ENCODE data around the gene RPS6KB1.

DNA sequence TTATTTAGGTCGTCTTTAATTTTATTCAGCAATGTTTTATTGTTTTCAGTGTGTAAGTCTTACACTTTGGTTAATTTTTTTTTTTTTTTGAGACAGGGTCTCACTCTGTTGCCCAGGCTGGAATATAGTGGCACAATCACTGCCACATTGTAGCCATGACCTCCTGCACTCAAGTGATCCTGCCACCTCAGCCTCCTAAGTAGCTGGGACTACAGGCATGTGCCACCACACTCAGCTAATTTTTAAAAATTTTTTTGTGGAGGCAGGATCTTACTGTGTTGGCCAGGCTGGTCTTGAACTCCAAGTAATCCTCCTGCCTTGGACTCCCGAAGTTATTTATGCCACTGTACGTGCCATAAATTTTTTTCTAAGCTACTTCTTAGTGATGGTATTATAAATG is 14.5 kb downstream of the RPS6KB1 start:
- TF ChIP-seq, protein P1, sequence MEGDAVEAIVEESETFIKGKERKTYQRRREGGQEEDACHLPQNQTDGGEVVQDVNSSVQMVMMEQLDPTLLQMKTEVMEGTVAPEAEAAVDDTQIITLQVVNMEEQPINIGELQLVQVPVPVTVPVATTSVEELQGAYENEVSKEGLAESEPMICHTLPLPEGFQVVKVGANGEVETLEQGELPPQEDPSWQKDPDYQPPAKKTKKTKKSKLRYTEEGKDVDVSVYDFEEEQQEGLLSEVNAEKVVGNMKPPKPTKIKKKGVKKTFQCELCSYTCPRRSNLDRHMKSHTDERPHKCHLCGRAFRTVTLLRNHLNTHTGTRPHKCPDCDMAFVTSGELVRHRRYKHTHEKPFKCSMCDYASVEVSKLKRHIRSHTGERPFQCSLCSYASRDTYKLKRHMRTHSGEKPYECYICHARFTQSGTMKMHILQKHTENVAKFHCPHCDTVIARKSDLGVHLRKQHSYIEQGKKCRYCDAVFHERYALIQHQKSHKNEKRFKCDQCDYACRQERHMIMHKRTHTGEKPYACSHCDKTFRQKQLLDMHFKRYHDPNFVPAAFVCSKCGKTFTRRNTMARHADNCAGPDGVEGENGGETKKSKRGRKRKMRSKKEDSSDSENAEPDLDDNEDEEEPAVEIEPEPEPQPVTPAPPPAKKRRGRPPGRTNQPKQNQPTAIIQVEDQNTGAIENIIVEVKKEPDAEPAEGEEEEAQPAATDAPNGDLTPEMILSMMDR (IDR thresholded peaks at IDR 0.05; ENCODE audit: borderline replicate concordance, extremely low read depth, low read length, poor library complexity, severe bottlenecking): no peak
- TF ChIP-seq EZH2 (IDR thresholded peaks at IDR 0.05; ENCODE audit: borderline replicate concordance, low read depth, low read length, severe bottlenecking): no peak
